IMR-90 (cell line): ENCODE data around the gene UTF1. TPM values are rescaled to one million over a fixed set of nuclear protein-coding genes. Genes with fewer than 3 reads are reported as not detected.

Experiments
- ATAC-seq: fragments of 200-7000 bp; cut with Tn5 transposase; 2 replicates; pipeline ENCODE4 v1.9.1; 2020; ENCODE audit warnings: low read depth, mild to moderate bottlenecking, moderate library complexity
- BruUV-seq: library from RNA; stranded (reverse); fragments of 400-500 nt; replicated peaks from 2 replicates; lab custom pipeline; 2021; lab: Mats Ljungman, UMichigan
- CTCF ChIA-PET: fragments of 300-600 bp; formaldehyde crosslinking; extraction: SDS; loops from one replicate; lab custom pipeline; 2021; ENCODE audit warnings: antibody characterized with exemption; lab: Yijun Ruan, JAX
- POLR2A ChIA-PET: fragments of 300-600 bp; sonication (Branson Sonifier 250); formaldehyde crosslinking; loops from one replicate; lab custom pipeline; 2022; ENCODE audit warnings: antibody characterized with exemption; ENCODE audit not compliant: unreplicated experiment; lab: Charles Lee
- DNase-seq: peaks from one replicate; pipeline ENCODE4 v3.0.0; 2013
- H2AFZ ChIP-seq: replicated peaks from 2 replicates; pipeline ENCODE3; 2013; ENCODE audit warnings: low read length, mild to moderate bottlenecking; ENCODE audit not compliant: poor library complexity
- H2AK5ac ChIP-seq: 2 replicates; pipeline ENCODE4 v1.6.1; 2013; ENCODE audit warnings: low read depth, low read length, inconsistent platforms
- H2AK9ac ChIP-seq: replicated peaks from 2 replicates; pipeline ENCODE3; 2013; ENCODE audit warnings: mild to moderate bottlenecking, low read depth, low read length, moderate library complexity; ENCODE audit not compliant: poor library complexity
- H2BK120ac ChIP-seq: 2 replicates; pipeline ENCODE4 v1.6.1; 2013; ENCODE audit warnings: low read depth, low read length, inconsistent platforms
- H2BK15ac ChIP-seq: 3 replicates; pipeline ENCODE4 v1.6.1; 2013; ENCODE audit warnings: low read depth, low read length, inconsistent platforms
- H2BK20ac ChIP-seq: 2 replicates; pipeline ENCODE4 v1.6.1; 2013; ENCODE audit warnings: low read depth, mild to moderate bottlenecking, inconsistent platforms, low read length, moderate library complexity
- H2BK5ac ChIP-seq: 2 replicates; pipeline ENCODE4 v1.6.1; 2013; ENCODE audit warnings: mild to moderate bottlenecking, low read depth, low read length, inconsistent platforms; ENCODE audit not compliant: poor library complexity, severe bottlenecking
- H3K14ac ChIP-seq: replicated peaks from 2 replicates; pipeline ENCODE4 v1.6.1; 2013; ENCODE audit warnings: low read depth, low read length, inconsistent platforms
- H3K18ac ChIP-seq: 2 replicates; pipeline ENCODE4 v1.6.1; 2013; ENCODE audit warnings: low read depth, low read length, control low read depth
- H3K23ac ChIP-seq: 2 replicates; pipeline ENCODE4 v1.6.1; 2013; ENCODE audit warnings: low read depth, low read length, inconsistent platforms
- H3K27ac ChIP-seq: 2 replicates; pipeline ENCODE4 v1.5.1; 2013; ENCODE audit warnings: mild to moderate bottlenecking, control low read depth, low read length; ENCODE audit not compliant: insufficient read depth
- H3K27me3 ChIP-seq: 2 replicates; pipeline ENCODE4 v1.6.1; 2013; ENCODE audit warnings: low read length; ENCODE audit not compliant: control insufficient read depth, insufficient read depth
- H3K36me3 ChIP-seq: 2 replicates; pipeline ENCODE4 v1.6.1; 2013; ENCODE audit warnings: low read length, mixed read lengths; ENCODE audit not compliant: control insufficient read depth, insufficient read depth
- H3K4ac ChIP-seq: 2 replicates; pipeline ENCODE4 v1.6.1; 2013; ENCODE audit warnings: low read depth, low read length, inconsistent platforms
- H3K4me1 ChIP-seq: 2 replicates; pipeline ENCODE4 v1.6.1; 2013; ENCODE audit warnings: low read length, mixed read lengths; ENCODE audit not compliant: control insufficient read depth, insufficient read depth
- H3K4me2 ChIP-seq: 2 replicates; pipeline ENCODE4 v1.6.1; 2013; ENCODE audit warnings: low read depth, mild to moderate bottlenecking, control low read depth, low read length, moderate library complexity
- H3K4me3 ChIP-seq: 2 replicates; pipeline ENCODE4 v1.5.1; 2013; ENCODE audit warnings: low read depth, mild to moderate bottlenecking, control low read depth, low read length, moderate library complexity; ENCODE audit not compliant: insufficient read depth
- H3K56ac ChIP-seq: 2 replicates; pipeline ENCODE4 v1.6.1; 2013; ENCODE audit warnings: low read length, inconsistent platforms; ENCODE audit not compliant: insufficient read depth; ENCODE audit errors: extremely low read depth
- H3K79me1 ChIP-seq, 2 experiments: 2 replicates each; pipeline ENCODE4 v1.6.1; 2013; ENCODE audit warnings: low read length in 2 of 2, inconsistent platforms in 1 of 2, low read depth in 1 of 2
- H3K9ac ChIP-seq: 2 replicates; pipeline ENCODE4 v1.6.1; 2013; ENCODE audit warnings: low read depth, low read length, control low read depth
- H3K9me1 ChIP-seq: 2 replicates; pipeline ENCODE4 v1.6.1; 2013; ENCODE audit warnings: low read length, inconsistent platforms; ENCODE audit not compliant: insufficient read depth
- H3K9me3 ChIP-seq: 2 replicates; pipeline ENCODE4 v1.6.1; 2013; ENCODE audit warnings: low read length; ENCODE audit not compliant: control insufficient read depth, insufficient read depth
- H4K20me1 ChIP-seq: 2 replicates; pipeline ENCODE4 v1.6.1; 2013; ENCODE audit warnings: low read length, inconsistent platforms; ENCODE audit not compliant: insufficient read depth
- H4K5ac ChIP-seq: 2 replicates; pipeline ENCODE4 v1.6.1; 2013; ENCODE audit warnings: mild to moderate bottlenecking, low read depth, low read length, control low read depth
- H4K8ac ChIP-seq, 2 experiments: 2 replicates each; pipeline ENCODE4 v1.6.1; 2013; ENCODE audit warnings: low read depth in 2 of 2, low read length in 2 of 2, control low read depth in 1 of 2, inconsistent platforms in 1 of 2
- H4K91ac ChIP-seq: 2 replicates; pipeline ENCODE4 v1.6.1; 2013; ENCODE audit warnings: low read depth, low read length, inconsistent platforms; ENCODE audit not compliant: insufficient read depth
- BHLHE40 ChIP-seq: fragments of 150-350 bp; IDR thresholded peaks from 2 replicates; pipeline ENCODE4 v1.6.1; 2016; ENCODE audit warnings: mild to moderate bottlenecking, low read depth, low read length
- MAFK ChIP-seq: IDR thresholded peaks from 2 replicates; pipeline ENCODE4 v1.6.1; 2012; ENCODE audit warnings: low read depth, low read length, improper control_type of control experiment
- MAZ ChIP-seq: IDR thresholded peaks from 2 replicates; pipeline ENCODE4 v1.6.1; 2012; ENCODE audit warnings: low read depth, mild to moderate bottlenecking, low read length, improper control_type of control experiment, moderate library complexity, borderline replicate concordance
- RAD21 ChIP-seq: IDR thresholded peaks from 2 replicates; pipeline ENCODE4 v1.6.1; 2012; ENCODE audit warnings: low read length, improper control_type of control experiment
- WGBS, 2 experiments: methylation state at CpG; one replicate each; pipeline versions ENCODE4 v1.1.5 to v1.1.7; 2013; ENCODE audit warnings: missing lambda C conversion rate in 2 of 2; ENCODE audit not compliant: insufficient read length in 1 of 2; ENCODE audit errors: extremely low coverage in 2 of 2; 5-methylcytosine and 5-hydroxymethylcytosine counted together
- dilution Hi-C: fragments of 300-500 bp; cut with HindIII; formaldehyde crosslinking; loops from one replicate; pipeline ENCODE4 v1.14.3; 2018; ENCODE audit warnings: low sequenced_read_pairs; ENCODE audit not compliant: unreplicated experiment
- in situ Hi-C: fragments of 300-500 bp; cut with MboI; formaldehyde crosslinking; loops from 3 replicates; pipeline ENCODE4 v1.14.3; 2019; ENCODE audit warnings: low sequenced_read_pairs, inconsistent platforms, mixed read lengths
- intact Hi-C: fragments of 100-400 bp; cut with micrococcal nuclease; formaldehyde crosslinking; loops from 2 replicates; pipeline ENCODE4 v1.10.0; 2022
- polyA plus RNA-seq, 3 experiments: library from polyadenylated mRNA; depleted of rRNA; stranded (reverse); fragments of >200 nt; gene quantifications; 2 replicates each; pipeline ENCODE4 v1.2.3, GENCODE V29; 2012; ENCODE audit warnings: low replicate concordance in 1 of 3
- total RNA-seq: library from RNA; depleted of rRNA; stranded (reverse); fragments of >200 nt; gene quantifications from 2 replicates; pipeline ENCODE4 v1.2.3, GENCODE V29; 2012

Gene UTF1
- total and polyA plus RNA-seq, 2 of the 4 experiments (the other 2 are of a cell fraction), result not detected

- Histone ChIP-seq H3K27me3 (no peaks in the 10 kb centered on the region; the same call in 1 of the 2 replicates), H2BK20ac (no peak overlapping the region), H3K18ac (no peak overlapping the region), H4K91ac (no peak overlapping the region), H3K9me3 (no peaks in the 10 kb centered on the region), H3K36me3 (no peaks in the 10 kb centered on the region), H2AFZ (peak overlapping the region; percentile 3), H2AK5ac (no peak overlapping the region), H3K4me1 (peaks cover 16% of the 10 kb centered on the region), H2AK9ac (no peak overlapping the region), H4K8ac (no peak overlapping the region), H3K4me2 (no peak overlapping the region), H2BK120ac (no peak overlapping the region), H3K14ac (no peak overlapping the region), H3K23ac (no peak overlapping the region), H3K4me3 (no peak overlapping the region), H3K9me1 (peaks cover 18% of the 10 kb centered on the region), H3K56ac (no peak overlapping the region), H4K20me1 (no peaks in the 10 kb centered on the region), H3K27ac (no peak overlapping the region), H3K4ac (no peak overlapping the region), H2BK5ac (no peak overlapping the region), H3K79me1 (peaks cover 0 to 4% of the 10 kb centered on the region in 2 experiments; a peak in 1 of 4 replicates), H3K9ac (no peak overlapping the region), H4K5ac (no peak overlapping the region), H2BK15ac (no peak overlapping the region)
- TF ChIP-seq MAFK (no peak), RAD21 (no peak), BHLHE40 (no peak), MAZ (no peak)
- DNase-seq (no peak), ATAC-seq (no peak)
- in situ Hi-C loops (loop anchor here (25.0 kb wide), 1 partner anchor 601 kb away; no protein-coding TSS in a partner anchor), dilution Hi-C loops (no loop called here), intact Hi-C loops (loop anchor here (5.0 kb wide), 1 partner anchor 44 kb away; the partner anchor contains the start of genes TUBGCP2 and ZNF511)
- no TSS peak for BruUV-seq
- 100% methylated on average over 2 of the region's 10 CpGs; no CpG with 5 or more reads in 1 of the 2 experiments for WGBS, 2 experiments
- CTCF ChIA-PET, result interaction anchor here (1.9 kb wide), 1 partner anchor 44 kb away, joined by 5 read pairs; no protein-coding TSS in a partner anchor
- POLR2A ChIA-PET, result no interaction called here
These were observed 33.7 kb downstream of the UTF1 start for GRCh38 chr10:133263674-133264073.
